Prostate gland (tissue), 2 donors: ENCODE measurements around the gene RARS2. TPM values are rescaled to one million over a fixed set of nuclear protein-coding genes. Genes with fewer than 3 reads are reported as not detected.
"Not testable (repeated sequence)": the region's sequence is repeated elsewhere in the genome, so short reads cannot be mapped to it uniquely, and the experiment has no call there.

ENCODE experiments used
- DNase-seq: peaks from one replicate; pipeline ENCODE4 v3.0.0-alpha.2; 2019; ENCODE audit warnings: low spot score
- H3K27ac ChIP-seq, 2 donors: fragments of 200-600 bp; sonication (generic); 2 replicates each; pipeline ENCODE4 v1.5.1; 2017 to 2019
- H3K27me3 ChIP-seq: fragments of 200-600 bp; sonication (generic); replicated peaks from 2 replicates; pipeline ENCODE4 v1.5.1; 2019; ENCODE audit not compliant: insufficient read depth
- H3K36me3 ChIP-seq, 2 donors: fragments of 200-600 bp; sonication (generic); 1 replicate in 1 of 2; 2 replicates in 1 of 2; pipeline versions ENCODE4 v1.5.1 to v1.8.1; 2017 to 2019
- H3K4me1 ChIP-seq: fragments of 200-600 bp; sonication (generic); replicated peaks from 2 replicates; pipeline ENCODE4 v1.5.1; 2019
- H3K4me3 ChIP-seq, 2 donors: fragments of 200-600 bp; sonication (generic); 2 replicates each; pipeline ENCODE4 v1.5.1; 2017 to 2019
- H3K9me3 ChIP-seq: fragments of 200-600 bp; sonication (generic); 2 replicates; pipeline ENCODE4 v1.5.1; 2017
- CTCF ChIP-seq, 4 experiments: fragments of 200-600 bp in 2 of 4; fragments of 450-650 bp in 2 of 4; sonication (generic) in 2 of 4; IDR thresholded peaks; 1 replicate in 3 of 4; 2 replicates in 1 of 4; pipeline ENCODE4 v1.5.1; 2016 to 2019; ENCODE audit warnings: antibody characterized with exemption in 4 of 4, mild to moderate bottlenecking in 2 of 4, moderate library complexity in 2 of 4
- POLR2A ChIP-seq: fragments of 450-650 bp; IDR thresholded peaks from one replicate; pipeline ENCODE4 v1.6.1; 2016; ENCODE audit warnings: antibody characterized with exemption, mild to moderate bottlenecking
- POLR2AphosphoS5 ChIP-seq: sonication (generic); formaldehyde crosslinking; IDR thresholded peaks from one replicate; pipeline ENCODE4 v1.6.1; 2017; ENCODE audit warnings: antibody characterized with exemption
- WGBS: methylation state at CpG from one replicate; pipeline ENCODE4 v1.1.5; 2018; 5-methylcytosine and 5-hydroxymethylcytosine counted together
- intact Hi-C: fragments of 100-400 bp; cut with DNase I; formaldehyde crosslinking; loops from one replicate; pipeline ENCODE4 v1.14.2; 2022
- total RNA-seq, 2 donors: library from RNA; depleted of rRNA; stranded (reverse); fragments of >200 nt; gene quantifications; one replicate each; pipeline ENCODE4 v1.1.0, GENCODE V29; 2016

The RARS2 gene
- total RNA-seq, 2 donors from 2014 or later, result 27.4 to 29.5 TPM

GRCh38 chr6:87498048-87498447 is 91.7 kb downstream of the RARS2 start:
- no peaks in the 10 kb centered on the region for H3K4me1 ChIP-seq
- no peaks in the 10 kb centered on the region for H3K27me3 ChIP-seq
- H3K4me3 ChIP-seq, result no peak overlapping the region
- peaks cover 2 to 5% of the 10 kb centered on the region in 2 donors for H3K36me3 ChIP-seq
- no peak for DNase-seq
- H3K27ac ChIP-seq, result no peak overlapping the region
- intact Hi-C loops, result no loop called here
- TF ChIP-seq CTCF (IDR thresholded peaks at IDR 0.05) (no peak), POLR2AphosphoS5 (no peak), POLR2A (no peak)
- H3K9me3 ChIP-seq, result no peaks in the 10 kb centered on the region

GRCh38 chr6:87494761-87495422 is 94.9 kb downstream of the RARS2 start:
- 84% methylated on average over 8 of the region's 8 CpGs for WGBS
- Histone ChIP-seq H3K4me1 (no peaks in the 10 kb centered on the region), H3K36me3 (peaks cover 0 to 2% of the 10 kb centered on the region in 2 donors), H3K27ac (no peak overlapping the region), H3K27me3 (no peaks in the 10 kb centered on the region), H3K9me3 (no peaks in the 10 kb centered on the region), H3K4me3 (no peak overlapping the region)
- intact Hi-C loops, result no loop called here
- no peak for DNase-seq
- TF ChIP-seq POLR2AphosphoS5, result no peak
- no peak for TF ChIP-seq CTCF (IDR thresholded peaks at IDR 0.05)
- no peak for TF ChIP-seq POLR2A

GRCh38 chr6:87489326-87489725 is 100.5 kb downstream of the RARS2 start:
- H3K9me3 ChIP-seq, H3K36me3 ChIP-seq, H3K27ac ChIP-seq, intact Hi-C loops, H3K4me3 ChIP-seq, DNase-seq, H3K4me1 ChIP-seq, H3K27me3 ChIP-seq: not testable (repeated sequence)
- 94% methylated on average over 8 of the region's 8 CpGs for WGBS

- H3K9me3 ChIP-seq, result no peaks in the 10 kb centered on the region
- WGBS, result 79% methylated on average over 4 of the region's 4 CpGs
- H3K27ac ChIP-seq, result no peak overlapping the region
- no peak overlapping the region for H3K4me3 ChIP-seq
- intact Hi-C loops, result no loop called here
- H3K36me3 ChIP-seq, result no peaks in the 10 kb centered on the region
- no peaks in the 10 kb centered on the region for H3K27me3 ChIP-seq
- TF ChIP-seq POLR2A, result no peak
- no peak for TF ChIP-seq POLR2AphosphoS5
- no peak for TF ChIP-seq CTCF (IDR thresholded peaks at IDR 0.05)
- no peaks in the 10 kb centered on the region for H3K4me1 ChIP-seq
- no peak for DNase-seq
These were observed 102.2 kb downstream of the RARS2 start for GRCh38 chr6:87487555-87487954.

- TF ChIP-seq POLR2AphosphoS5, result no peak
- no peak for TF ChIP-seq CTCF (IDR thresholded peaks at IDR 0.05)
- no peak for TF ChIP-seq POLR2A
- WGBS, result 92% methylated on average over 7 of the region's 7 CpGs
- no peak overlapping the region for H3K4me3 ChIP-seq
- H3K27me3 ChIP-seq, result no peaks in the 10 kb centered on the region
- H3K9me3 ChIP-seq, result no peaks in the 10 kb centered on the region
- H3K4me1 ChIP-seq, result no peaks in the 10 kb centered on the region
- H3K27ac ChIP-seq, result no peak overlapping the region
- H3K36me3 ChIP-seq, result no peaks in the 10 kb centered on the region
- no peak for DNase-seq
- intact Hi-C loops, result no loop called here
These were observed 105.3 kb downstream of the RARS2 start for GRCh38 chr6:87484491-87484890.
